CD1c-positive myeloid dendritic cell (primary cell): Measurements from ENCODE around the gene TMUB1.
A peak's percentile ranks its signal among the peaks of the same experiment; 100 is the strongest.

Experiments
- DNase-seq: peaks from one replicate; pipeline ENCODE4 v3.0.0-alpha.2; 2016; ENCODE audit errors: extremely low spot score

The TMUB1 gene, protein sequence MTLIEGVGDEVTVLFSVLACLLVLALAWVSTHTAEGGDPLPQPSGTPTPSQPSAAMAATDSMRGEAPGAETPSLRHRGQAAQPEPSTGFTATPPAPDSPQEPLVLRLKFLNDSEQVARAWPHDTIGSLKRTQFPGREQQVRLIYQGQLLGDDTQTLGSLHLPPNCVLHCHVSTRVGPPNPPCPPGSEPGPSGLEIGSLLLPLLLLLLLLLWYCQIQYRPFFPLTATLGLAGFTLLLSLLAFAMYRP

GRCh38 chr7:151083071-151083823 lies at the start of gene TMUB1:
TSS of gene TMUB1 (minus strand) at chr7:151083493. CDS start at chr7:151082563, 930 bp downstream.
- peak; percentile 84 for DNase-seq

DNA sequence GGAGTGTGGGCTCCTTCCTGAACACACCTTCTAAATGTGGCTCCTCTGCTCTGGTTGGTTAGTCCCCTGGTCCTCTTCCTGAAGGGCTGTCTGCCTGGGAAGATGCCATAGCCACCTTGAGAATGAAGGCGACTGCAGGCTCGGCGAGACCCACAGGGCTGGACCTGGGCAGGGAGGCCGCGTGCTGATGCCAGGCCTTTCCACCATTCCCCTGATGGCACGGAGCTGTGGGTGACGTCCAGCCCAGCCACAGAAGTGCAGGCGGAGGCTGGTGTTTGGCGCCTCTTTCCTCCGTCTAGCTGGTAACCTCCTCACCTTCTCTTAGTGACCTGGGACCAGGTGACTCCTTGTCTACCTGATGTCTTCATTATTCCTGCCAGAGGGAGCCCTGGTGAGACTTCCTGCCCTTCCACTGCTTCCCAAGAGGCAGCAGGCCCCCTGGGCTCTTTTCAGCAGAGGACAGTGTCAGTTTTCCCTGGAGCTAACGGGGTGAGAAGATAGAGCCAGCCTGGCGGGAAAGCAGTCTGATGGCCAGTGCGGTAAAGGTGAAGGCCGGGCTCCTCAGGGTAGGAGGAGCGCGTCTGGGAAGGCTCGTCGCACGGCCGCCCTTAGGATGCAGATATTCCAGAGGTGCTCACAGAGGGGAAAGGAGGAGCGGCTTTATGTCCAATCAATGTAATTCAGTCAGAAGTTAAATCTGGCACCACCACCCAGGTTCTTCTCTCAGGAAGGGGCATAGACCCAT lies 49.3 kb upstream of the TMUB1 start:
- DNase-seq: no peak

GRCh38 chr7:151131592-151132293 lies 48.5 kb upstream of the TMUB1 start:
- no peak for DNase-seq

DNA sequence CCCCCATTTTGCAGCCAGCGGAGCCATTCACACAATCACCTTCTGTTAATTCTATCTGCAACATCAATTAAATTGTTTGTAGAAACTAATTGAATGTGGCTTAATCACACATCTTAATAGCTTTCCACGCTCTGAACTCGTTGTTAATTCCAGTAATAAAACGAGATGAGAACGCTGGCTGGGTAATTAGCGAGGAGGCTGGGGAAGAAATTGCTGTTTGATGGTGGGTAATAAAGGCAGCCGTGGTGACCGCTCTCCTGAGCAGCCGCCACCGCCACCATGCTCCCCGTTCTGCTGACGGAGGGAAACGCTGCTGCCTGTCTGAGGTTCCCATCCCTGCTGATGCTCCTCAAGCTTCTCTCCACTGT lies 47.9 kb upstream of the TMUB1 start:
- DNase-seq: no peak

- DNase-seq: no peak
These were observed 47.5 kb upstream of the TMUB1 start for GRCh38 chr7:151130741-151131157.

DNA sequence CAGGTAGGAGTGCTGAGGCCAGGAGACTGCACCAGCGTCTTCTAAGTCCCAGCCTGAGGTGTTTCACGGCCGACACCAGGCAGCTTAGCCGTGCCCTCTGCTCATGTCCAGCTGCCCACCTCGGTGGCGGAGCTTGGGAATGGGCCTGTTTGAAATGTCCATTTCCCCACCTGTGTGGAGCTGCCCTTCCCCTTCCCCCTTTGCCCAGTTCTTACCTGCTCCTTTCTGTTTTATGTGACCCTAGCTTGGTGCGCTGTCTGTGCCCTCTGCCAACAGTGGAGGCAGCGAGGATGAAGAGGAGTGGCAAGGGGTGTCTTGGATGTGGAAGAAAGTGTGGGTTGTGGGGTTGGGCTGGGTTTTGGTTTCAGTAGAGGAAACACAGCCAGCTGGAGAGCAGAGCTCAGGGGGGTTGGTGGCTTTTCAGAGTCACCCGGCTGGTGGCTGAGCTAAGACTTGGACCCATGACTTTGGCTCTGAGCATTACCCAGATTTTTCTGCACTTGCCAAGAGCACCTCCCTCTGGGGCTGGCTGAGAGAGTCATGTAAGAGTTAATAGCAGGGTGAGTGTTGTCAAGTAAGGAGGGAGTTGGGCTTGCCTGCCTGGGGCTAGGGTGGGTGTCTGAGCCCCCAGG lies 46.8 kb upstream of the TMUB1 start:
- no peak for DNase-seq

- no peak for DNase-seq
These were observed 46.0 kb upstream of the TMUB1 start for GRCh38 chr7:151129117-151129959.

- no peak for DNase-seq
These were observed 45.4 kb upstream of the TMUB1 start for GRCh38 chr7:151128716-151129115.

DNA sequence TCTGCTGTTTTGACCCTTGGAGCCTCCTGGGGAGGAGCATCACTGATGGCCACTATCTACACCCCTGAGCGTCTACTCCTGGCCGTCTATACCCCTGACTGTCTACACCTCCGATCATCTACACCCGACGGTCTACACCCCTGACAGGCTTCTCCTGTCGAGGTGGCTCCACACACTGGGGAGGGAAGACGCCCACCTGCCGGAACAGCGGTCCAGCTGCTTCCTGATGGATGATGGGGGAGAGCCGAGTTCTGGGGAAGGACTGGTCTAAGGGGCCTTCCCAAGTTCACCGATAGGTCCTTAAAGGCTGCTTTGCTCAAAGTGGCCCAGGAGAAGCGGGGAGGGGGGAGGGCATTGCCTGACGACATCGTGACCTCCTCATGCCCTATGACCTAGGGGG lies 44.9 kb upstream of the TMUB1 start:
- DNase-seq: no peak

DNA sequence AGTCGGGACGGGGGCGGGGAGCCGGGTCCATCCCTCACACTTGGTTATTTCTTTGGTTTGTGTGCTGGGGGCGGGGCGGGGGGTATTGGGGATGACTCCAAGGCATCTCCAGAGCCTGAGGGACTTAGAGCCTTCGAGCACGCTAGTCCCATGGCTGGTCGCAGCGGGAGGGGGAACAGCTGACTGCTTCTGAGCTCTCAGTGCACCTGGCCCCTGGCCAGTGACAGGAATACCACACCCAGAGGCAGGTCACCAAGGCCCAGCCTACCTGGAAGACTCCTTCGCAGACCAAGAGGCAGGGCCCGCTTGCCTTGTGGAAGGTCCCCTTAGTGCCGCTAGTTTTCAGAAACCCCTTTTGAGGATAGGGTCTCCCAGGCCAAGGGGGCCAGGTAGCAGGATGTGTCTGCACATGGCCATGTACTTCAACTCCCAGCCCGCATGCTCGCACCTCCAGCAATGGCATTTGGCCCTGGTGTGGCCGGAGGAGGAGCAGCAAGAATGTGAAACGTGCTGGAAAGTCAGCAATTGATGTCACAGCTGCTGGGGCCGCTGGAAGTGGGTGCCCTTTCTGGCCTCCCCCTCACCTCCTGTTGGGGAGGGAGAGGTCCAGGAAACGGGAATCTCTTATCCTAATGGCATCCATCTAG lies 43.3 kb upstream of the TMUB1 start:
- DNase-seq: no peak

GRCh38 chr7:151125846-151126481 lies 42.7 kb upstream of the TMUB1 start:
- DNase-seq: no peak

DNA sequence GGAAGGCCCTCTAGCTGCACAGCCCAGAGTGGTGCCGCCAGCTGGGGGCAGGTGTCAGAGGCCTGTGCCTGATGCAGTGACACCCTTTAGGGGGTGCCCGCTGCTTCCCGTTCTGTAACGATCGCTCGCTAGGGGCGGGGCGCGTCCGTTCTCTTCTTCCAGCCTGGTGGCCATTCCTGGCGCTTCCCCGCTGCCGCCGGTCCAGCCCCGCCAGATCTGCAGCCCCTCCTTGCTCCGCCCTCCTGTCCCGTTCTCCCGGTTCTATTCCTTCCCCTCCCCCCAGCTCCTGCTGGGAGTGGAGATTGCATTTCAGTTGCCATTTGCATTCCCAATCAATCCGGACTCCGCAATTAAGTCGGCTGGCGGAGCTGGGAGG lies 42.2 kb upstream of the TMUB1 start:
- no peak for DNase-seq

DNA sequence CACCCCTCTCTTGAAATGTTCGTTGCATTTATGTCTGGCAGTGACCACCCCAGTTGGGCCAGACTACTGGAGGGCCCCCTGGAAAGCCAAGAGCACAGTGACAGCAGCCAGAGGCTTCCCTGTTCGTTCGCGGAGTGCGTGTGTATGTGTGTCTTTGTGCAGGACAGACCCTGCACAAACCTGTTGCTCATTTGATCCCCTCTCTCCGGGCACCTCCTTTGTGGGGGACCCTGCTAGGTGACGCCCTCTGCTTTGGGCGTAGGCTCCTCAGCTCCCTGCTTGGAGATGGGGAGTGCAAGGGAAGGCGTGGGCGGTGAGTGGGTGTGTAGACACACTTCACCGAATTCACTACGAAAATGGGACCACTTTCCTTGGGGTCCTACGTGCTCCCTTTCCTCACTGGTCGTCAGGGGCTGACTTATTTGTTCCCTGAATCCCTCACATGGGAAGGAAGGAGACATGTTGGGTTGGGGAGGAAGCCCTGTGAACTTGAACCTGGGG lies 41.7 kb upstream of the TMUB1 start:
- no peak for DNase-seq

GRCh38 chr7:151124481-151124880 lies 41.2 kb upstream of the TMUB1 start:
- no peak for DNase-seq

DNA sequence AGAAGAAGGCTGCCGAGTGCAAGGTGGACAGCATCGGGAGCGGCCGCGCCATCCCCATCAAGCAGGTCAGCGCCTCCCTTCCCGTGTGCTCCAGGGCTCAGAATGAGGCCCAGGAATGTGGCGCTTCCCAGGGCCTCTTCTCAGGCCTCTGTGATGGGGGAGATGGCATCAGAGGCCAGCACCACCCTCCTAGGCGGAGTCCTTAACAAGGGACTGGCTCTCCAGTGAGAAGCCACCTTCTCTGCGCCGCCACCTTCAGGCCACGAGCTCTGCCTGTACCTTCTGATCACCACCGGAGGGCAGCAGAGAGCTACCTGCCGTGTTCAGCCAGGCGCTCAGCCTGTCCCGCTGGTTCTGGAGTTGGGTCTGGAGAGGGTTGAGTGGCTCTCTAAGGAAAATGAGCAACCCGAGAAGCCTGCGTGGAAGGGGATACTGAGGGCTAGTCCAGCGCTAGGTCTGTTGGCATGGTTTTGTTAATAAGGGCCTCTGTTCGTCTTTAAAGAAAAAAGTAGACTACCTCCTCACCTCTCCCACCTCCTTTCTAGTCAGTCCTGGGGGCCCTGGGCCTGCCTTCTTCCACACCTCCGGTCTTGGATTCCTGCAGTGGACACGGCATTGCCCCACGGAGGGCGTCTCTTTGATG lies 40.6 kb upstream of the TMUB1 start:
- DNase-seq: peak; percentile 81

DNA sequence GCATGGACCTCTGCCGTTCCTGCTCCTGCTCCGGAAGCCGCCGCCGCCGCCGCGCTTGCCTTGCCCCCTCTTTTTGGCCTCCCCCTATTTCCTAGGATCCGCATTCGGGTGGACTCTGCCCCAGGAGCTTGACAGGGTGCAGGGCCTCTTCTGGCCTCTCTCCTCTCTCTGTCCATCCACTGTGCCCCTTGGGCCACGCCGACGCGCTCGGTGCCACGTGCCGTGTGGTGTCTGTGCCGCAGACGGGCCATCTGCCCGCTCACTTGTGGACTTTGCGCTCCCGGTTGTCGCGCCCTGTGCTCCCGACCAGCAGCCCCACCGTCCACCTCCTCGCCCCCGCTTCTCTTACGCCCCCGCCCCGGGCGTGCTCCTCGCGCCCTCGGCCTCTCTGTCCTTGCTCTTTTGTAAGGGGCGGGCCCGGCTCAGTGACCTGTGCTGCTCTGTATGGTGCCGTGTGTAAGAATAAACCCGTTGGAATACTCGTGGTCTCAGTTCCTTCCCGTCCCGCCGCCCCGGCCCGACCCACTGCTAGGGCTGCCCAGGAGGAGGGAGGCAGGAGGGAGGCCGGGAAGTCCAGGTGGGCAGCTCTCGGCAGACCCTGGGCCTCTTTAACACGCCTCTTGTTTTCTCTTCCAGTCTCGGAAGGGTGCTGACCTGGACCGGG lies 40.0 kb upstream of the TMUB1 start:
- DNase-seq: no peak

- DNase-seq: no peak
These were observed 39.5 kb upstream of the TMUB1 start for GRCh38 chr7:151122796-151123157.

DNA sequence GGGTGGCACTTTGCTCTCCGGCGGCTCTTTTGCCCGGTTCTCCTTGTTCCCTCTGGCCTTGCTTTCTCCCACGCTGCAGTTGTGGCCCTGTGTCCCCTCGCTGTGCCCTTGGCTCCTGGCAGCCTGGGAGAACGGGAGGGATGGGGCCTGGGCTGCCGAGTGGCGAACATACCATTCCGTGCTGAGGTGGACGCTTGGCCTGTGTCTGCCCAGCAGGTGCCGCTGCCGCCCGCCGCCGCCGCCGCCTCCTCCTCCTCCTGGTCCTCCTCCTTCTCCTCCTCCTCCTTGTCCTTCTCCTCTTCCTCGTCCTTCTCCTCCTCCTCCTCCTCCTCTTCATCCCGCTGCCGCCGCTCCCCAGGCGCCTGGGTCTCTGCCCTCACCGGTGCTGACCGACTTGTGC lies 39.0 kb upstream of the TMUB1 start:
- no peak for DNase-seq
